ELF-1 (cell line): ENCODE results near the gene ADH1C.

ENCODE experiments used
- DNase-seq: peaks from one replicate; pipeline ENCODE4 v3.0.0-alpha.2; 2016; ENCODE audit warnings: low read depth, low spot score

Gene ADH1C

GRCh38 chr4:99301376-99302164, 51.0 kb downstream of the ADH1C start:
- no peak for DNase-seq

DNA sequence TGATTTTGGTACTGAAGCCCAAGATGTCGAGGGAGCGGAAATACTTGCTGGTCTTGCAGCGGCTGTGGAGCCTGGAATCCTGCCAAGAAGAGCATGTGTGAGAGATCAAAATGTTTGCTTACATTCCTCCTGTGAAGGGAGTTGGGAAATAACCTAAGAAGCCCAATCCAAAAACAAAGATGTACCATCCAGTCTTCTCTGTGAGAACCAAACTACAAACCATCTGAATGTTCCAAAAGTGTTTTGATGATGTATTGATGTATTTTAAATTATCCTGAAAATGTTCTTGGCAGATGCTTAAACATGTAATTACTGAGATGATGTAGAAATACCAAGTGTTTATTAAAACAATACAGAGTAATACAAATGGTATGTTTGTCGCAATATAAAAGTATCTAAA, 51.6 kb downstream of the ADH1C start:
- DNase-seq: no peak

DNA sequence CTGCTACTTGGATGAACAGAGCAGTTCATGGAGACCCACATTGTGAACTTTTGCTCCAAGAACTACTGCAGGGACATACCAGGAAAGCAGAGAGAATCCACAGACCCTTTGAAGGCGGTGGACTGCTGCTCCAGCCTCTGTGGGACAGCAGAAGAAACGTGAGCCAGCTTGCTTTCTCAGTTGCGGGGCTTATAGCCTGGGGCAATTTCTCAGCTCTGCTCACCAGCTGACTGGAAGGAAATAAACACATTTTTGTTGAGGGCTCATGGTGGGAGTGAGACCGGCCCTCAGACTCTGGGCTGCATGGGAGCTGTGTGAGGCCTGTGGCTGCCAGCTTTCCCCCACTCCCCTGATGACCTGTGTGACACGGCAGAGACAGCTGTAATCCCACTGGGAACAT, 59.2 kb downstream of the ADH1C start:
- peak; percentile 62 for DNase-seq

DNA sequence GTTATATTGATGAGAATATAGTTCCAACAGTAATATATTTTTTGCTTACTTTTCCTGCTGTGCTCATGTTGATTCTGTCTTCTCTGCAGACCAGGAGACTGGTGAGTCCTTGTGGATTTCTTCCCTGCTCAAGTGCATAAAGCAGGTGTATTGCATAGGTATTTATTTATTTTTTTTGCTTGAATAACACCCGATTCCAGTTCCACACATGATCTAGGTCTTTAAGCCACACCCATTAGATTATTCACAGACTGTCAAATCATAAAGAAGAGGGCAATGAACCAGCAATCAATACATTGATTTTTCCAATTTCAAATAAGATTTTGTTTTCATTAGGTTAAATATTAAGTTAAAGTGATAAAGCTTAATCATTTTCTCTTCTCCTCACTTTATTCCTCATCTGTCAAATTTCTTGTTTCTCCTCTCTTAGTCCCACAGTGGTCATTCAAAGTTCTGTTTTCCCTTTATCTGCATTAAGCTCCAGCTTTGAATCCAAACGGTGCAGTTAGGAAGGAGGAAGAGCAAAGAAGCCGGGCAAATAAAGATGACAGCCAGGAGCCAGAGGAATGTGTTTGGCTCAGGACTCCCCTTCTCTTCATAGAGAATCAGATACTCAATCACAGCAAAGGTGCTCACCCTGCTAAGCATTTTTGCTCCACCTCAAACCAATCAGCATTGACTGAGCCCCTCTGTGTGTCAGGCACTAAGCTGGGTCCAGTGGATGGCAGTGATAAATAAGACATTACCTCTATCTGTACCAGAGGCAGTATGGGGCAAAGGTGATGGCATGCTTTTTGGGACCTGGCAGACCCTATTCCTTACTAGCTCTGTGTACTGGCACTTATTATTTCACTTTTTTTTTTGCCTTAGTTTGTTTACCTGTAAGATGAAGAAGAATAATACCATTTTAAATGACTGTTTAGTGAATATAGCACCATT, 61.4 kb downstream of the ADH1C start, which contains the start of gene ADH1A:
Gene ADH1A, minus strand, starts transcription at position 138 of the 939 bp plus-strand sequence. Its CDS starts 71 bp downstream, at position 67.
- DNase-seq: no peak
